Suppressor macrophage (primary cell): ENCODE measurements around the gene LSM3.
A peak's percentile ranks its signal among the peaks of the same experiment; 100 is the strongest.

Experiments used
- DNase-seq, 4 experiments: peaks; one replicate each; pipeline ENCODE4 v3.0.0-alpha.2; 2020 to 2022
- total RNA-seq, 17 experiments: gene quantifications; one replicate each; lab custom pipeline; 2026; ENCODE audit warnings: mixed read lengths in 6 of 17, inconsistent platforms in 3 of 17; lab: John Stamatoyannopoulos, UW

LSM3 gene
- 17.4 to 45.1 (median 34.0) reads per million in 17 experiments for total RNA-seq

DNA sequence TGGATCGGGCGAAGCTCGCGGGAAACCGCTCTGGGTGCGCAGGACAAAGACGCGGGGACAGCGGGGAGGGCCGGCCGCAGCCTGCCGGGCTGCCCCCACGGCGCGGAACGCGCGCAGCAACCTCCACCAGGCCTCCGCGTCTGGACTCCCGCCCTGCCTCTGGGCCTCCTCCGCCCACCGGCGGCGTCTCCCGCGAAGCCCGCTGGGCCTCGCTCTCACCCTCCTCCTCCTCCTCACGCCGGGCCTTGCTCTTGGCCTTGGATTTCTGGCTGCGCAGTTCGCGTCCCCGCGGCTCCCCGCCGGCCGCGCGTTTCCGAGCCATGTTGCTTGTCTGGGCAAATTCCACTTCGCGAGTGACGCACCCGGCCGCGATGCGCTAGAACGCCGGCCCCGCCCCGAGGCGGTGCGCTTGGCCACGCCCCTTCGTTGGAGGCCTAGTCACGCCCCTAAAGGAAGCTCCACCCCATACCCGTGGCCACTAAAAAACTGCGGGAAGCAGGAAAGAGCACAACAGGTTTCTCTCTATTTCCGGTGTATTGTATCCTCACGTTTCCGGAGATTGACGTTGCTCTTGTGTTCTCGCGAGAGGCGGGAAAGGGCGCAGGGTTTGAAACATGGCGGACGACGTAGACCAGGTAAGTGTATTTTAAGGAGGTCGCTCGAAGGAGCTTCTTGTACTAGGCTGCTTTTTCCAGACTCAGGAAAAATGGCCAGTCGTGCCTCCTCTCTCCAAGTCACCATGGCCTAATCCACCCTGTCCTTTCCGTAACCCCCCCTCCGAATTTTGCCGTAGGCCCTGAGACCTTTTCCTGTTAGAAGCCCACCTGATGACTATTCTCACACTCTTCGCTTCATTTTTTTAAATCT, at the start of gene LSM3, which contains the start of gene XPC:
TSS of gene LSM3 (plus strand) at position 571 of the 867 bp plus-strand sequence. CDS start at position 615, 44 bp downstream.
TSS of gene XPC (minus strand) at position 355 of the 867 bp plus-strand sequence. CDS start at position 322, 33 bp downstream.
- peak; percentile 98 to 99 (median 98) for DNase-seq

GRCh38 chr3:14129296-14129695, 49.3 kb upstream of the LSM3 start:
- no peak for DNase-seq

DNA sequence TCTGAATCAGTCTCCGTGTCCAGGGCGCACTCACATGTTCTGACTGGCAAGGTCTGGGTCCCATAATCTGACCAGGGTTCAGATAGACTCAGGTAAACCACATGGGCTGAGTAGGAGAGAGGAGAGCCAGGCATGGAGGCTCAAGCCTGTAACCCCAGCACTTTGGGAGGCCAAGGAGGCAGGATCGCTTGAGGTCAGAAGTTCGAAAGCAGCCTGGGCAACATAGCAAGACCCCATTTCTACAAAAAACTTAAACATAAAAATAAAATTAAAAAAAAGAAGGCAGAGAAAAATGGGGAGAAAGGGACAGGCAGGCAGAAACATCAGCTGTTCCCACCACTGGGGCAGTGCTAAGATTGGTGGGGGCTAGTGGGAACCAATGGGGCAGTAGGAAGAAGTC, 48.4 kb upstream of the LSM3 start:
- no peak for DNase-seq

- DNase-seq: no peak
These were observed 47.9 kb upstream of the LSM3 start for GRCh38 chr3:14130707-14131106.

GRCh38 chr3:14131134-14131533, 47.5 kb upstream of the LSM3 start:
- no peak for DNase-seq

DNA sequence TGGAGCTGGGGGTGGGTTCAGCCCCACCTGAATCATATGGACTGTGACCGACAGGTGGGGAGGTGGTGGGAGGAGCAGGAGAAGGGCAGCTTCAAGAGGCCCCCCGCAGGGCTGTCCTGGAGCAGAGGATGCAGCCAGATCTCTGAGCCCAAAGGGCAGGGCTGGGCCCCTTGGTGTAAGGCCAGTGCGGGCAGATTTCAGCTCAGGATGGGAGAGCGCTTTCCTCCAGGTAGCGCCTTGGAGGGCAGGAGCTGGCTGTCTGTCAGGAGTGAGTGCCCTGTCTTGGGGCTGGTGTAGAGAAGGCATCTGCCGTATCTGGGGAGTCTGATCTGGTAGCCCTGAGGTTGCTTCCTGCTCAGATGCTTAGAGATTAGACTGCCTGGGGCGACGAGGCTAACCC, 46.5 kb upstream of the LSM3 start:
- no peak for DNase-seq

DNA sequence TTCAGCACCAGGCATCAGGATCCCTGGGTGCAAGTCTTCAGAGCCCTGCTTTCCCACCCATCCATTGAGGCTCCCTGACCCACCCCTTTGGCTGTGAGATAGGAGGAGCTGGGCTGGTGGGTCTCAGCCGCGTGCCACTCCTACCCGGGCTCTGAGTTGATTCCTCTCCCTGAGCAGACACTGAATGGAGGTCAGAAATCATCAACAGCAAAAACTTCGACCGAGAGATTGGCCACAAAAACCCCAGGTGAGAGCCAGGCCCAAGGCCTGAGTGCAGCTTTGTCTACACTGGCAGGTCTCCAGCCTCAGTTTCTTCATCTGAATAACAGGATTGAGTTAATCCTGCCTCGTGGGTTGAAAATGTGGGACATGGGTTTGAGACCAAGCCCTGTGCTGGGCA, 45.9 kb upstream of the LSM3 start:
- no peak for DNase-seq

- DNase-seq: no peak
These were observed 45.3 kb upstream of the LSM3 start for GRCh38 chr3:14133188-14133800.

GRCh38 chr3:14133876-14134275, 44.7 kb upstream of the LSM3 start:
- DNase-seq: no peak

DNA sequence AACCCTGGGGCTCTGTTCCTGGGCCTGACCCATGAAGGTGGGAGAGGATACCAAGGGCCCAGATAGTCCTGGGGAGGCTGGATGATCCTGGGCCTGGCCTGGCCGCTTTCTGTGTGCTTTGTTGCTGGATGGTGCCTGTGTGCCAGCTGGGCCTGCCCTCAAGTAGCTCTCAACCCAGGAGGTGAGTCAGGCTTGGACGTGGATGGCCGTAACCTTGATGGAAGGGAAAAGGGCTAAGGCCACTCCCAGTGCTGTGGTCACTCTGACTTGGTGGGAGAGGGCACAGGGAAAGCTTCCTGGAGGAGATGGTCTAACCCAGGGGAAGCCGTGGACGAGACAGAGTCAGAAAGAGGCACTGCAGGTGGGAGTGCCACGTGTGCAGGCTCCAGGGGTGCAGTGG, 44.3 kb upstream of the LSM3 start:
- DNase-seq: no peak

GRCh38 chr3:14135581-14135980, 43.0 kb upstream of the LSM3 start:
- no peak for DNase-seq

GRCh38 chr3:14137004-14137403, 41.6 kb upstream of the LSM3 start:
- no peak for DNase-seq

- peak; percentile 48 to 79 (median 73) for DNase-seq
These were observed 41.2 kb upstream of the LSM3 start for GRCh38 chr3:14137445-14137844.

DNA sequence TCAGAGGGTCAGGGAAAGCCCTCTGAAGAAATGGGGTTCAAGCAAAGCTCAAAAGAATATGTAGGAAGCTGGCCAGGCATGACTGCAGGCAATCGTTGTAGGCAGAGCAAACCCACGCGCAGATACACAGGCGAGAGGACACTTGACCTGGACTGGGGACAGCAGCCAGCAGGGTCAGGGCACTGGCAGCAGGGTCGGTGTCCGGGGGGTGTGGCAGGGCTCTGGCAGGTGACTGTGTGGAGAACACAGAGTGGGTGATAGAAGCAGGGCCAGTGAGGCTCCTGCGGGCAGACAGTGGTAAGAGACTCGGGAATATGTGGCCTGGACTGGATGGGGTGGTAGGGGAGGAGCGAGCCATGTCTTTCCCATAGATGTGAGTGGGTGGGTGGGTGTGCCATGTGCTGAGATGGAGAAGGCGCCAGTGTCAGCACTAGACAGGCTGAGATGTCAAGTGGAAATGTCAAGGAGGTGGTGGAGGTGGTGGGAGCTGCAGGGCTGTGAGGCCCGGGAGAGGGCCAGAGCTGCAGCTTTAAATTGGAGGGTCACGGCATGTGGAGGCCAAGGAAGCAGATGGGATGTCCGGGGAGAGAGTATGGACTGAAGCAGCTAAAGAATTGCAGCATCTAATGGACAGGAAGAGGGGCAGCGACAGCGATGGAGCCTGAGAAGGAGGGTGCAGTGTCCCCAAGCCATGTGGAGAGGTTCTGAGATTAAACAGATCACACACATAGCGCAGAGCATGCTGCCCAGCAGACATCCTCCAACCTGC, 40.3 kb upstream of the LSM3 start:
- DNase-seq: peak in 3 of 4 experiments; percentile 19 to 49 (median 23)

DNA sequence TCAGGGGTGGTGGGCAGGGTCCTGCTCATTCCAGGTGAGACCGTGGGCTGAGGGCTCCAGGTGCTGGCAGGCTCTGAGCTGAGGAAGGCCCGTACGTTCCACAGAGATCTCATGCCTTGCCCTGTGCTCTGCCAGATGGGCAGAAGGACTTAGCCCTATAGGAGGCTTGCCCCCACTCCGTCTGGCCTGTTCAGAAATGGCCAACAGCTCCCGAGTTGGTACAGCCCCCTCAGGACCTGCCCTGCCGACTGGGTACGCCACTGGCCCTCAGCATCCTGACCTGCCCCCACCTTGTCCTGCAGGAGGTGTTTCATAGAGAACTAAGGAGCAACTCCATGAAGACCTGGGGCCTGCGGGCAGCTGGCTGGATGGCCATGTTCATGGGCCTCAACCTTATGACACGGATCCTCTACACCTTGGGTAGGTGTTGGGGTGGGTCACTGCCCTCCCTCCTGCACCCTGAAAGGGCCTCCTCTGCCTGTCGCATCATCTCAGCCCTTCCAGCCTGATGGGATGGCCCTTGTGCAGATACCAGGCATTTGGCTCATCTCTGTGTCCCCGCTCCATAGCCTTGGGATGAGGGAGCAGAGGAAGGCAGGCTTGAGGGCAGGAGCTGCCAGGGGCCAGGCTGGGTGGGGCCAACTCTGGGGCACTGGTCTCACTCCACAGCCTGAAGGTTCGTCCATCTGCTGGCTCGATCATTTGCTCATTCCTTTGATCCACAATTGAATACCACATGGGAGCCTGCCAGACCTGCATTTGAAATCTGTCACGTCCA, 39.5 kb upstream of the LSM3 start:
- DNase-seq: no peak

- DNase-seq: no peak
These were observed 38.8 kb upstream of the LSM3 start for GRCh38 chr3:14139771-14140170.

GRCh38 chr3:14140668-14141067, 37.9 kb upstream of the LSM3 start:
- DNase-seq: no peak

GRCh38 chr3:14141144-14141543, 37.5 kb upstream of the LSM3 start:
- DNase-seq: peak in 3 of 4 experiments; percentile 31 to 54 (median 41)

- peak; percentile 50 to 69 (median 66) for DNase-seq
These were observed 36.8 kb upstream of the LSM3 start for GRCh38 chr3:14141602-14142341.

GRCh38 chr3:14142567-14143270, 35.9 kb upstream of the LSM3 start:
- peak in 3 of 4 experiments; percentile 27 to 49 (median 45) for DNase-seq
